HG02938 (cell line): Measurements from ENCODE around the gene ZNF469.

Experiments
- ATAC-seq: cut with Tn5 transposase; IDR thresholded peaks from one replicate; pipeline ENCODE4 v1.9.1; 2021; ENCODE audit warnings: mild to moderate bottlenecking, moderate library complexity; ENCODE audit not compliant: unreplicated experiment

The ZNF469 gene

DNA sequence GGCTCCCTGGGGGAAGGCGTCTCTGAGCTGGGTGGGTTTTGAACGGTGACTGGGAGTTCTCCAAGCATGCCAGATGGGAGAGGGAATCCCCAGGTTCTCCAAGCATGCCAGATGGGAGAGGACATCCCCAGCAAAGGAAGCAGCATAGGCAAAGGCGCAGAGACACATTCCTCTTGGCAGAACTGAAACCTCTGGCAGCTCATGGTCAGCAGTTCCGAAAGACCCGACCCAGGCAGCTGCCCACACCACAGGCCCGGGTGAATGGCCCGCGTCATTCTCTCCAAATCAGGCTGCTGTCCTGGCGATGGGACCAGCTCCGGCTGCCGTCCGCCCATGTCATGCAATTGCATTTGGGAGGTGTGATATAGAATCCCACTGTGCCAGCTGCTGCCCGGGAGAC lies 8.0 kb downstream of the ZNF469 start:
- ATAC-seq, result no peak

DNA sequence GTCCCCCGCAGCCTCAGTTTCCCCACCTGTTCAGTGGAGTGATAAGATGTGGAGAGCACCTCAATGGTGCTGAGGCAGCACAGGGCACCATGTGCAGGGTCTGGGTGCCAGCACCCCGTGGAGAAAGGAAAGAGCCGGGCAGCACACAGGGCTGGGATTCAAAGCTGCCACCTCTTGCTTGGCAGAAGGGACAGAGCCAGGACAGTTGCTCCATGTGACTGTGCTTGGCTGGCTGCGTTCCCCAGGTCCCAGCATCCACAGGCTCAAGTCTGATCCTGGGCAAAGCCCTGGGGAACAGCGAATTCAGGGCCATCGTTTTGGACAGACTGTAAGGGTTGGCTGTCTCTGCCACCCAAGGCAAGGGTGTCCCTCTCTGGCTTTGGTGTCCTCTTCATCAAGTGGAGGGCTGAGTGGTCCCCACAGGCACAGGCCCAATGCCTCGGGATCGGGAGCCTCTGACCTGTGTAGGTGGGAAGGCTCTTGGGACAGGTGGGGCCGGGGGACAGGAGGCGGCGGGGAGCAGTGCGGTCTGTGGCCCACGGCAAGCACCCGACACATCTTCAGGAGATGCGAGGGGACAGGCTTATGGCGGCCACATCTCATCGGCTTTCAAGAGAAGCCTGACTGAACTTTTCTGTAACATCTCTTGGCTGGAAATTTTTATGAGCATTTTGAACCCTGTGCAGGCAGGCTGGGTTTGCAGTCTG lies 8.5 kb downstream of the ZNF469 start:
- no peak for ATAC-seq

DNA sequence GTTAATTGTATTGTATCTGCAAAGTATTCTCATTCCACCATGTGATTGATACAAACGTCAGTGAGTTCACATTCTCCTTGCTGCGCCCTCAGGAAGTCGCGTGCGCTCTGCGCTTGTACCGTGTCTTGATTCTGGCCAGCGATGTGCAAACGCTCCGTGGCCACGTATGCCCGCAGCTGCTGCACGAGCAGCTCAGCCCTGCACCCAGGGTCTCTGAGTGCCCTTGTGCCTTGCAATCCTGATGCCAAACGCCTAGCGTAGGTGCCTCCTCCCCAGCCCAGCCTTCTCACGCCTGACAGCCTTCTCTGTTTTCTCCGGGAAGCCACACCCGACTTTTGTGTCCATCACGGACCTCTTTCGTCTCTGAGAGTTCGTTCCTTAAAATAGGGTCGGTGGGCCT lies 9.4 kb downstream of the ZNF469 start:
- ATAC-seq, result no peak

DNA sequence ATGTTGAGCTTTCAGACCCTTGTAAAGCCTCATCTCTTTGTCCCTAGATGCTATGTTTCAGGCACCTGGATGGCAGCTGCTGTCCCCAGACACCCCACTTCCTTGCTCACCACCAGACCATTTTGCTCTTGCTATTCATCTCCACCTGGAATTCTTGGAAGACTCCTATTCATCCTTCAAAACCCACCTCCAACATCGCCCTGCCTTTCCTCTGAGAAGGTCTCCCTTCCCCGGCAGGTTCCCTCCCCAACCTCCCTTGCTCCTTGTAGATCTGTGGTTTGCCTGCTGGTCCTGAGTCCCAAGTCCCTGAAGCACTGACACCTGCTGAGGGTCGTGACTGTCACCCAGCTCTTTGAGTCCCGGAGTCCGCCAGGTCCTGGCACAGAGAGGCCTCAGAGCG lies 9.9 kb downstream of the ZNF469 start:
- no peak for ATAC-seq

DNA sequence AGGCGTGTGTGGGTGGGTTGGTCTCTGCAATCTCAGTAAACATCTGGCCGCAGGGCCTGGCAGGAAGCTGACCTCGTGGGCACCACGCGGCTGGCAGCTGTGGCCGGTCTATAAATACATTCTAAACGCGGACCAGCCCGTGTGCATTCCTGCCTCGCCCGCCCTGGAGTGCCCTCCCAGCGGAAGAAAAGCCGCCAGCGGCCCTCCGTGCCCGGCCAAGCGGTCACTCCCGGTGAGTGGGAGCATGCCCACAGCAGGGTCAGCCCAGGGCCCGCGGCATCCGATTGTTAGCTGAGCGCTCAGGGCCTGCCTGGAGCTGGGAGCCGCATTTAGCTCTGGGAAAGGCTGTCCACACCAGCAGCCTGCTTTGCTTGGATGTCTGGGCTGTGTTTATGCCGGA lies 10.3 kb downstream of the ZNF469 start:
- no peak for ATAC-seq

- ATAC-seq, result no peak
These were observed 10.8 kb downstream of the ZNF469 start for GRCh38 chr16:88393571-88393970.

DNA sequence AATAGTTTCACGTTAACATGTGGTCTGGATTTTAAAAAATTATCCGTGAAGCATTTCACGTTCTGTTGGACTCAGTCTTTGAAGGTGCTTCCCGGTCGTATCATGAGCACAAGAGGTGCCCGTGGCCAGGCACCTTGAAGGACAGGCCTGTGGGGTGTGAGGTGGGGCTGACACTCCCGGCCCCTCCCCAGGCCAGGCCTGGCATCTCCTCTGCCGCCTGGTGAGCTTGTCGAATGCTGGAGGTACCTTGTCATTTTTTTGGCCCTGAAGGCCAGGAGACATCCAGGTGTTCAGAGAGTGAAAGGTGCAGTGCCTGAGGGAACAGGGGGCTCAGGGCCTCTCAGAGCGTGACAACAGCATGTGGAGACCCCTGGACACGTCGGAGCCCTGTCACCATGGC lies 11.7 kb downstream of the ZNF469 start:
- ATAC-seq, result no peak

- ATAC-seq, result no peak
These were observed 13.2 kb downstream of the ZNF469 start for GRCh38 chr16:88395669-88396584.

DNA sequence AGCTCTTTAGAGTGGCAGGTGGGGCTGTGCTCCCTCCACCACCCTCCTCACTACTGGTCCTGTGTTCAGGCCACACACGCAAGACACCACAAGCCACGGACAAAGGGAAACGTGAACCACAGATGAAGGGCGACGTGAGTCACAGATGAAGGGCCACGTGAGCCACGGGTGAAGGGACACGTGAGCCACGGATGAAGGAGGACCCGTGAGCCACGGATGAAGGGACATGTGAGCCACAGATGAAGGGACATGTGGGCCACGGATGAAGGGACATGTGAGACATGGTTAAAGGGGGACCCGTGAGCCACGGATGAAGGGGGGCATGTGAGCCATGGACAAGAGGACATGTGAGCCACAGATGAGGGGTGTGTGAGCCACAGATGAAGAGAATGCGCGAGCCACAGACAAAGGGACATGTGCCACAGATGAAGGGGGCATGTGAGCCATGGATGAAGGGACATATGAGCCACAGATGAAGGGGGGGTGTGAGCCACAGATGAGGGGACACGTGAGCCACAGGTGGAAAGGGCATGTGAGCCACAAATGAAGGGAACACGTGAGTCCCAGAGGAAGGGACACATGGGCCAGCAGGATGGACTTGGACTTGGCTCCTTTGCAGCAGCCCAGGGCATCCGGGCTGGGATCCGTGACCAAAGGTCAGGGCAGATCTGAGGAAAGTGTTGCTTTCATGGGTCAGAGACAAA lies 15.6 kb downstream of the ZNF469 start:
- ATAC-seq, result no peak

- no peak for ATAC-seq
These were observed 16.1 kb downstream of the ZNF469 start for GRCh38 chr16:88398874-88399178.

GRCh38 chr16:88400186-88400585 lies 17.4 kb downstream of the ZNF469 start:
- ATAC-seq, result no peak

- ATAC-seq, result no peak
These were observed 19.0 kb downstream of the ZNF469 start for GRCh38 chr16:88401604-88402246.

DNA sequence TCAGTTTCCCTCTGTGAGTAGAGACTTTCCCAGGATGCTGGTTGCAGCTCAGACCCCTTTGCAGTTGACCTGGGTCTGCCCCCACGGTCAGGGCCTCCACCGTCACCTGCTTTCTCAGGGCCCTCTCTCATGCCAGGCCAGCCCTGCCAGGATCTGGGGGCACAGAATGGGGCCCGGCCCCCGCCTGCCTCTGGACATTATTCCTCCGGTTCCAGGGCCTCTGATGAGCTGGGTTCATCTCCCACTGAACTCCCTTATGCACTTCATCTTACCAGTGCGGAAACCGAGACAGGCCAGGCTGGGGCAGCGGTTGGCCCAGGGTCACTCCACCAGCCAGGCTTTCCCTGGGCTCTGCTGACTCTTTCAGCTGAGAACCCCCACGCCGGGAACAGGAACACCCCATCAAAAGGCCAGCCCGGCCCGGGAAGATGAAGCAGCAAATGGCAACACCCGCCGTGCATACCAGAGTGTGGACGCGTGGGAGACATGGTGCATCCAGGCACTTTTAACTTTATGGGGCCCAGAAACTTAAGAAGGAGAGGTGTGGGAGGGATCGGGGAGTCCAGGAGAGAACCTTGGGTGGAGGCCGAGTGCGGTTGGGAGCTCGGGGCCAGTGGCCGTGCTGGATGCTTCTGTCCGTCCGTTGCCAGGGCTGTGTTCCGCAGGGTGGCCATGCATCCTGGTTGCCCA lies 19.9 kb downstream of the ZNF469 start:
- ATAC-seq, result no peak

DNA sequence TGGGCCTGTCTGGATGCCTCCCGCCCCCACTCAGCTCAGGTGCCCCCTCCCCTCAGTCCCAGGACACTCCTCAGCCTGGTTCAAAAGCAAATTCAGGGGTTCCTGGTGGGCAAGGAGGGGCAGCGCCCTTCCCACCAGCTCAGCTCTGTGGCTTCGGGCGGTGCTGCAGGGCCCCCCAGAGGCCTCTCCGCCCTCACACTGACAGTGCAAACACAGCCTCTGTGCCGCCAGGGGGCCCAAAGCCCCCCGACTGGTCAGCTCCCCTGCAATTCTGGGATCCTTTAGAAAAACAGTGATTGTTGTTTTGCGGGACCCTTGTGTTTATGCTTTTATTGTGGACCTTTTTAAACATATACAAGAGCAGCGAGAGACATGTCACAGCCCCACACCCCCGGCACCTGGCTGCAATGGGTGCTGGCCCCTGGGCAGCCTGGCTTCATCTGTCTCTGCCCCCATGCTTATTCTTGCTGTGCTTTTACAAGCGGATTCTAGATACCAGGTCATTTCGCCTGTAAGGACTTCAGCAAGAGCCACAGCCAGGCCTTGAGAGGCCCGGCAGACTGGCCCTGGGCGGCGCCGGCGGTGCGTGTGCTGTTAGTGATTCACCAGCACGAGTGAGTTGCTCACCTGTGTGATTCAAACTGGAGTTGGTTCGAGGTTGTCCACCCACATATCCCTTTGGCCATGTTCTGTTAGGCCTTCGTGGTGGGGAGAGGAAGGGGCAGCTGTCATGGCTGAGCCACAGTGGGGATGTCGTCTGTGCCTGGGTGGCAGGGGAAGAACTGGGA lies 21.2 kb downstream of the ZNF469 start:
- no peak for ATAC-seq

GRCh38 chr16:88404769-88405168 lies 22.0 kb downstream of the ZNF469 start:
- no peak for ATAC-seq

DNA sequence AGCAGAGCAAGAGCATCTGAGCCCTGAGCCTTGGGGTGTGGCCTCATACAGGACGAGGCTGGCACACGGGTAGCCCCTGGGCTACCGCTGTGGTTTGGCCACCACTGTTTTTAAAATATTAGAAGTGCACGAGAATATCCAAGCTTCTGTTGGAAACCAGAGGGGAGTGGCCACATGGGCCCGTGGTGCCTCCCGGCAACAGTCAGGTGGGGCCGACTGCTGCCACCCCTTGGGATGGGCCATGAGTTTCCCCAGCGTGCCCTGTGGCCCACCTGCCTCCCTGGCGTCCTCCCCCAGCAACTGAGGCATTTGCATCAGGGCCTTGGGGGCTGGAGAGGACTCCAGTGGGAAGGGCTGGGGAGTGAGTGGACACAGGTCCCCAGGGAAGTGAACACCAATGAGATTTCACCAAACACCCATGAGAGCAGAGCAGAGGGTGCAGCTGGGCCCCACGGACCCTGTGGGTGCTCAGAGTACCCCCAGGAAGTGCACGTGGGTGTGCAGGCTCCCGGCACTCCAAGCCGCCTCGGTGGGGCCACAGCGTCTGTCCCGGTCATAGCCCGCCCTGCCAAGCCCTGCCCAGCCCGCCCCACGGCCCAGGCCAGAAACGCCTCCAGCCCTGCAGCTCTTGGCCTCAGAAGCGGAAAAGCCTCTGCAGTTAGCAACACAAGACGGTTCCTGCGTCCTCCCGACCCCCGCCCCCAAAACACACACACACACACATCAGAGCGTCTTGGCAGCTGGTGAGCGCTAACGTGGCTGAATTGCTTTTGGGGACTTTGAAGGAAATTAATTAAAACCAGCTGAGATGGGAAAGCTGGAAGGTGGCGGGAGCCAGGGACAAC lies 22.7 kb downstream of the ZNF469 start:
- ATAC-seq, result no peak

GRCh38 chr16:88406096-88407041 lies 23.6 kb downstream of the ZNF469 start:
- ATAC-seq, result no peak

GRCh38 chr16:88407042-88407420 lies 24.3 kb downstream of the ZNF469 start:
- no peak for ATAC-seq
